Liver (tissue), 3 donors: Measurements from ENCODE around the gene SNX33.

Source experiments
- EGR1 ChIP-seq, 2 donors: IDR thresholded peaks; 2 replicates each; pipeline ENCODE4 v1.6.1; 2016 to 2018; ENCODE audit warnings: antibody characterized with exemption in 2 of 2, low read depth in 2 of 2
- FOXA1 ChIP-seq: IDR thresholded peaks from 2 replicates; pipeline ENCODE4 v1.6.1; 2016; ENCODE audit warnings: antibody characterized with exemption
- JUND ChIP-seq, 2 donors: IDR thresholded peaks; 2 replicates each; pipeline ENCODE4 v1.6.1; 2016; ENCODE audit warnings: antibody characterized with exemption in 2 of 2
- RAD21 ChIP-seq, 2 donors: IDR thresholded peaks; 2 replicates each; pipeline ENCODE4 v1.6.1; 2016; ENCODE audit warnings: antibody characterized with exemption in 2 of 2, mild to moderate bottlenecking in 2 of 2
- TF ChIP-seq, protein P1 (sequence below): fragments of 150-350 bp; IDR thresholded peaks from 2 replicates; pipeline ENCODE4 v1.5.1; 2017; ENCODE audit warnings: improper control_type of control experiment, low read depth, low read length; ENCODE audit not compliant: missing input control
- TF ChIP-seq, protein P2 (sequence below): IDR thresholded peaks from 2 replicates; pipeline ENCODE4 v1.6.1; 2016; ENCODE audit warnings: antibody characterized with exemption
- TF ChIP-seq, protein P3 (sequence below): IDR thresholded peaks from 2 replicates; pipeline ENCODE4 v1.6.1; 2016; ENCODE audit warnings: antibody characterized with exemption
- TF ChIP-seq, protein P4 (sequence below): IDR thresholded peaks from 2 replicates; pipeline ENCODE4 v1.6.1; 2016; ENCODE audit warnings: antibody characterized with exemption, mild to moderate bottlenecking
- donor health status: healthy.
- donor health status: healthy.

DNA sequence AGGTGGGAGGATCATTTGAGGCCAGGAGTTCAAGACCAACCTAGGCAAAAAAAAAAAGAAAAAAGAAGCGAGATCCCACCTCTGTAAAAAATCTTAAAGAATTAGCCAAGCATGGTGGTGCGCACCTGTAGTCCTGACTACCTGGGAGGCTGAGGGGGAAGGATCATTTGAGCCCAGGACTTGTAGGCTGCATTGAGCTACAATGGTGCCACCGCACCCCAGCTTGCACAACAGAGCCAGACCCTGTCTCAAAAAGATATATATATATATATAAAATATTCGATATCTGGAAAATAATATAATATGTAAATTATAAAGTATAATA, 6.6 kb upstream of the SNX33 start:
- TF ChIP-seq, protein P1, sequence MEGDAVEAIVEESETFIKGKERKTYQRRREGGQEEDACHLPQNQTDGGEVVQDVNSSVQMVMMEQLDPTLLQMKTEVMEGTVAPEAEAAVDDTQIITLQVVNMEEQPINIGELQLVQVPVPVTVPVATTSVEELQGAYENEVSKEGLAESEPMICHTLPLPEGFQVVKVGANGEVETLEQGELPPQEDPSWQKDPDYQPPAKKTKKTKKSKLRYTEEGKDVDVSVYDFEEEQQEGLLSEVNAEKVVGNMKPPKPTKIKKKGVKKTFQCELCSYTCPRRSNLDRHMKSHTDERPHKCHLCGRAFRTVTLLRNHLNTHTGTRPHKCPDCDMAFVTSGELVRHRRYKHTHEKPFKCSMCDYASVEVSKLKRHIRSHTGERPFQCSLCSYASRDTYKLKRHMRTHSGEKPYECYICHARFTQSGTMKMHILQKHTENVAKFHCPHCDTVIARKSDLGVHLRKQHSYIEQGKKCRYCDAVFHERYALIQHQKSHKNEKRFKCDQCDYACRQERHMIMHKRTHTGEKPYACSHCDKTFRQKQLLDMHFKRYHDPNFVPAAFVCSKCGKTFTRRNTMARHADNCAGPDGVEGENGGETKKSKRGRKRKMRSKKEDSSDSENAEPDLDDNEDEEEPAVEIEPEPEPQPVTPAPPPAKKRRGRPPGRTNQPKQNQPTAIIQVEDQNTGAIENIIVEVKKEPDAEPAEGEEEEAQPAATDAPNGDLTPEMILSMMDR: no peak
- TF ChIP-seq, protein P2, sequence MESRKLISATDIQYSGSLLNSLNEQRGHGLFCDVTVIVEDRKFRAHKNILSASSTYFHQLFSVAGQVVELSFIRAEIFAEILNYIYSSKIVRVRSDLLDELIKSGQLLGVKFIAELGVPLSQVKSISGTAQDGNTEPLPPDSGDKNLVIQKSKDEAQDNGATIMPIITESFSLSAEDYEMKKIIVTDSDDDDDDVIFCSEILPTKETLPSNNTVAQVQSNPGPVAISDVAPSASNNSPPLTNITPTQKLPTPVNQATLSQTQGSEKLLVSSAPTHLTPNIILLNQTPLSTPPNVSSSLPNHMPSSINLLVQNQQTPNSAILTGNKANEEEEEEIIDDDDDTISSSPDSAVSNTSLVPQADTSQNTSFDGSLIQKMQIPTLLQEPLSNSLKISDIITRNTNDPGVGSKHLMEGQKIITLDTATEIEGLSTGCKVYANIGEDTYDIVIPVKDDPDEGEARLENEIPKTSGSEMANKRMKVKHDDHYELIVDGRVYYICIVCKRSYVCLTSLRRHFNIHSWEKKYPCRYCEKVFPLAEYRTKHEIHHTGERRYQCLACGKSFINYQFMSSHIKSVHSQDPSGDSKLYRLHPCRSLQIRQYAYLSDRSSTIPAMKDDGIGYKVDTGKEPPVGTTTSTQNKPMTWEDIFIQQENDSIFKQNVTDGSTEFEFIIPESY: no peak
- TF ChIP-seq FOXA1 (no peak), RAD21 (IDR thresholded peaks at IDR 0.05) (no peak), JUND (IDR thresholded peaks at IDR 0.05) (no peak), EGR1 (IDR thresholded peaks at IDR 0.05; ENCODE audit: low read depth in 2 of 2) (no peak)
- TF ChIP-seq, protein P3, sequence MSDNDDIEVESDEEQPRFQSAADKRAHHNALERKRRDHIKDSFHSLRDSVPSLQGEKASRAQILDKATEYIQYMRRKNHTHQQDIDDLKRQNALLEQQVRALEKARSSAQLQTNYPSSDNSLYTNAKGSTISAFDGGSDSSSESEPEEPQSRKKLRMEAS: no peak
- TF ChIP-seq, protein P4, sequence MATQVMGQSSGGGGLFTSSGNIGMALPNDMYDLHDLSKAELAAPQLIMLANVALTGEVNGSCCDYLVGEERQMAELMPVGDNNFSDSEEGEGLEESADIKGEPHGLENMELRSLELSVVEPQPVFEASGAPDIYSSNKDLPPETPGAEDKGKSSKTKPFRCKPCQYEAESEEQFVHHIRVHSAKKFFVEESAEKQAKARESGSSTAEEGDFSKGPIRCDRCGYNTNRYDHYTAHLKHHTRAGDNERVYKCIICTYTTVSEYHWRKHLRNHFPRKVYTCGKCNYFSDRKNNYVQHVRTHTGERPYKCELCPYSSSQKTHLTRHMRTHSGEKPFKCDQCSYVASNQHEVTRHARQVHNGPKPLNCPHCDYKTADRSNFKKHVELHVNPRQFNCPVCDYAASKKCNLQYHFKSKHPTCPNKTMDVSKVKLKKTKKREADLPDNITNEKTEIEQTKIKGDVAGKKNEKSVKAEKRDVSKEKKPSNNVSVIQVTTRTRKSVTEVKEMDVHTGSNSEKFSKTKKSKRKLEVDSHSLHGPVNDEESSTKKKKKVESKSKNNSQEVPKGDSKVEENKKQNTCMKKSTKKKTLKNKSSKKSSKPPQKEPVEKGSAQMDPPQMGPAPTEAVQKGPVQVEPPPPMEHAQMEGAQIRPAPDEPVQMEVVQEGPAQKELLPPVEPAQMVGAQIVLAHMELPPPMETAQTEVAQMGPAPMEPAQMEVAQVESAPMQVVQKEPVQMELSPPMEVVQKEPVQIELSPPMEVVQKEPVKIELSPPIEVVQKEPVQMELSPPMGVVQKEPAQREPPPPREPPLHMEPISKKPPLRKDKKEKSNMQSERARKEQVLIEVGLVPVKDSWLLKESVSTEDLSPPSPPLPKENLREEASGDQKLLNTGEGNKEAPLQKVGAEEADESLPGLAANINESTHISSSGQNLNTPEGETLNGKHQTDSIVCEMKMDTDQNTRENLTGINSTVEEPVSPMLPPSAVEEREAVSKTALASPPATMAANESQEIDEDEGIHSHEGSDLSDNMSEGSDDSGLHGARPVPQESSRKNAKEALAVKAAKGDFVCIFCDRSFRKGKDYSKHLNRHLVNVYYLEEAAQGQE: no peak
